ENCODE measurements around the gene PLEKHG5. TPM values are rescaled to one million over a fixed set of nuclear protein-coding genes. Genes with fewer than 3 reads are reported as not detected.

PLEKHG5 gene
- total and polyA plus RNA-seq, 4 donors: 0.28 to 1.9 (median 1.1) TPM

GRCh38 chr1:6495540-6496364 is 4.3 kb upstream of the PLEKHG5 start:
- Histone ChIP-seq H3K27ac (ENCODE audit: low read depth in 1 of 2, low read length in 2 of 2) (no peak overlapping the region), H3K36me3 (ENCODE audit: control insufficient read depth in 4 of 4, insufficient read depth in 3 of 4, low read depth in 1 of 4, low read length in 3 of 4) (no peaks in the 10 kb centered on the region), H3K4me3 (ENCODE audit: low read depth in 1 of 3, low read length in 3 of 3) (no peak overlapping the region), H3K9ac (ENCODE audit: low read depth in 1 of 2, low read length in 2 of 2) (no peak overlapping the region), H3K27me3 (ENCODE audit: control insufficient read depth in 4 of 4, insufficient read depth in 4 of 4, low read length in 3 of 4) (no peaks in the 10 kb centered on the region), H3K4me1 (ENCODE audit: control insufficient read depth in 4 of 4, insufficient read depth in 4 of 4, low read length in 3 of 4) (peaks cover 5 to 18% (median 13%) of the 10 kb centered on the region in 4 donors), H3K9me3 (ENCODE audit: control insufficient read depth in 4 of 4, low read length in 3 of 4) (no peaks in the 10 kb centered on the region)
- 81% methylated on average over 14 of the region's 14 CpGs for WGBS
- DNase-seq (ENCODE audit: low spot score): no peak
- TF ChIP-seq, protein P1, sequence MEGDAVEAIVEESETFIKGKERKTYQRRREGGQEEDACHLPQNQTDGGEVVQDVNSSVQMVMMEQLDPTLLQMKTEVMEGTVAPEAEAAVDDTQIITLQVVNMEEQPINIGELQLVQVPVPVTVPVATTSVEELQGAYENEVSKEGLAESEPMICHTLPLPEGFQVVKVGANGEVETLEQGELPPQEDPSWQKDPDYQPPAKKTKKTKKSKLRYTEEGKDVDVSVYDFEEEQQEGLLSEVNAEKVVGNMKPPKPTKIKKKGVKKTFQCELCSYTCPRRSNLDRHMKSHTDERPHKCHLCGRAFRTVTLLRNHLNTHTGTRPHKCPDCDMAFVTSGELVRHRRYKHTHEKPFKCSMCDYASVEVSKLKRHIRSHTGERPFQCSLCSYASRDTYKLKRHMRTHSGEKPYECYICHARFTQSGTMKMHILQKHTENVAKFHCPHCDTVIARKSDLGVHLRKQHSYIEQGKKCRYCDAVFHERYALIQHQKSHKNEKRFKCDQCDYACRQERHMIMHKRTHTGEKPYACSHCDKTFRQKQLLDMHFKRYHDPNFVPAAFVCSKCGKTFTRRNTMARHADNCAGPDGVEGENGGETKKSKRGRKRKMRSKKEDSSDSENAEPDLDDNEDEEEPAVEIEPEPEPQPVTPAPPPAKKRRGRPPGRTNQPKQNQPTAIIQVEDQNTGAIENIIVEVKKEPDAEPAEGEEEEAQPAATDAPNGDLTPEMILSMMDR (IDR thresholded peaks at IDR 0.05; ENCODE audit: low read depth, low read length, missing input control): no peak
- TF ChIP-seq FOXA1 (IDR thresholded peaks at IDR 0.05) (no peak), RXRA (IDR thresholded peaks at IDR 0.05) (no peak), YY1 (IDR thresholded peaks at IDR 0.05) (no peak), TAF1 (conservative IDR thresholded peaks at IDR 0.05) (no peak)
- TF ChIP-seq, protein P2, sequence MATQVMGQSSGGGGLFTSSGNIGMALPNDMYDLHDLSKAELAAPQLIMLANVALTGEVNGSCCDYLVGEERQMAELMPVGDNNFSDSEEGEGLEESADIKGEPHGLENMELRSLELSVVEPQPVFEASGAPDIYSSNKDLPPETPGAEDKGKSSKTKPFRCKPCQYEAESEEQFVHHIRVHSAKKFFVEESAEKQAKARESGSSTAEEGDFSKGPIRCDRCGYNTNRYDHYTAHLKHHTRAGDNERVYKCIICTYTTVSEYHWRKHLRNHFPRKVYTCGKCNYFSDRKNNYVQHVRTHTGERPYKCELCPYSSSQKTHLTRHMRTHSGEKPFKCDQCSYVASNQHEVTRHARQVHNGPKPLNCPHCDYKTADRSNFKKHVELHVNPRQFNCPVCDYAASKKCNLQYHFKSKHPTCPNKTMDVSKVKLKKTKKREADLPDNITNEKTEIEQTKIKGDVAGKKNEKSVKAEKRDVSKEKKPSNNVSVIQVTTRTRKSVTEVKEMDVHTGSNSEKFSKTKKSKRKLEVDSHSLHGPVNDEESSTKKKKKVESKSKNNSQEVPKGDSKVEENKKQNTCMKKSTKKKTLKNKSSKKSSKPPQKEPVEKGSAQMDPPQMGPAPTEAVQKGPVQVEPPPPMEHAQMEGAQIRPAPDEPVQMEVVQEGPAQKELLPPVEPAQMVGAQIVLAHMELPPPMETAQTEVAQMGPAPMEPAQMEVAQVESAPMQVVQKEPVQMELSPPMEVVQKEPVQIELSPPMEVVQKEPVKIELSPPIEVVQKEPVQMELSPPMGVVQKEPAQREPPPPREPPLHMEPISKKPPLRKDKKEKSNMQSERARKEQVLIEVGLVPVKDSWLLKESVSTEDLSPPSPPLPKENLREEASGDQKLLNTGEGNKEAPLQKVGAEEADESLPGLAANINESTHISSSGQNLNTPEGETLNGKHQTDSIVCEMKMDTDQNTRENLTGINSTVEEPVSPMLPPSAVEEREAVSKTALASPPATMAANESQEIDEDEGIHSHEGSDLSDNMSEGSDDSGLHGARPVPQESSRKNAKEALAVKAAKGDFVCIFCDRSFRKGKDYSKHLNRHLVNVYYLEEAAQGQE (IDR thresholded peaks at IDR 0.05): no peak
- TF ChIP-seq, protein P3, sequence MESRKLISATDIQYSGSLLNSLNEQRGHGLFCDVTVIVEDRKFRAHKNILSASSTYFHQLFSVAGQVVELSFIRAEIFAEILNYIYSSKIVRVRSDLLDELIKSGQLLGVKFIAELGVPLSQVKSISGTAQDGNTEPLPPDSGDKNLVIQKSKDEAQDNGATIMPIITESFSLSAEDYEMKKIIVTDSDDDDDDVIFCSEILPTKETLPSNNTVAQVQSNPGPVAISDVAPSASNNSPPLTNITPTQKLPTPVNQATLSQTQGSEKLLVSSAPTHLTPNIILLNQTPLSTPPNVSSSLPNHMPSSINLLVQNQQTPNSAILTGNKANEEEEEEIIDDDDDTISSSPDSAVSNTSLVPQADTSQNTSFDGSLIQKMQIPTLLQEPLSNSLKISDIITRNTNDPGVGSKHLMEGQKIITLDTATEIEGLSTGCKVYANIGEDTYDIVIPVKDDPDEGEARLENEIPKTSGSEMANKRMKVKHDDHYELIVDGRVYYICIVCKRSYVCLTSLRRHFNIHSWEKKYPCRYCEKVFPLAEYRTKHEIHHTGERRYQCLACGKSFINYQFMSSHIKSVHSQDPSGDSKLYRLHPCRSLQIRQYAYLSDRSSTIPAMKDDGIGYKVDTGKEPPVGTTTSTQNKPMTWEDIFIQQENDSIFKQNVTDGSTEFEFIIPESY (IDR thresholded peaks at IDR 0.05): no peak

DNA sequence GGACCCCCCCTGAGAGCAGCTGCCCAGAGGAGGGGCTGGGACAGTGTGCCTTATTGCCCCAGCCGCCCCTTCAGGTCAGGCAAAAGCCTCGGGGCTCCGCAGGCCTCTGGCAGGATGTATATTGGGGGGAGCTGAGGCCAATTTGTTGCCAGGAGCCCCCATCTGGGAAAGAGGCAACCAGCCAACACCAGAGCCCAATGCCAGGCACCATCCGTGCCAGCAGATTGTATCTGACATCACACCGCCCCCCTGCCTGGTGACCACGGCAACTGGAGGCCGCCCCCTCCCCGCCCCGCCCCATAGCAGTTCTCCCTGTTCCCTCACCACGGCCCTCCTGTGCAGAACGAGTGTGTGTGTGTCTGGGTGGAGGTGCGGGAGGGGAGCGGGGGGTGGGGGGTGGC is 3.6 kb upstream of the PLEKHG5 start:
- H3K27me3 ChIP-seq (ENCODE audit: control insufficient read depth in 4 of 4, insufficient read depth in 4 of 4, low read length in 3 of 4): no peaks in the 10 kb centered on the region
- no peak overlapping the region for H3K9ac ChIP-seq (ENCODE audit: low read depth in 1 of 2, low read length in 2 of 2)
- no peaks in the 10 kb centered on the region for H3K9me3 ChIP-seq (ENCODE audit: control insufficient read depth in 4 of 4, low read length in 3 of 4)
- no peaks in the 10 kb centered on the region for H3K36me3 ChIP-seq (ENCODE audit: control insufficient read depth in 4 of 4, insufficient read depth in 3 of 4, low read depth in 1 of 4, low read length in 3 of 4)
- no peak overlapping the region for H3K27ac ChIP-seq (ENCODE audit: low read depth in 1 of 2, low read length in 2 of 2)
- H3K4me3 ChIP-seq (ENCODE audit: low read depth in 1 of 3, low read length in 3 of 3): no peak overlapping the region
- peaks cover 5 to 22% (median 16%) of the 10 kb centered on the region in 4 donors for H3K4me1 ChIP-seq (ENCODE audit: control insufficient read depth in 4 of 4, insufficient read depth in 4 of 4, low read length in 3 of 4)
- no peak for DNase-seq (ENCODE audit: low spot score)
- WGBS: 61% methylated on average over 13 of the region's 13 CpGs
- TF ChIP-seq, protein P2 (IDR thresholded peaks at IDR 0.05): no peak
- TF ChIP-seq GABPA (IDR thresholded peaks at IDR 0.05 in 1 of 2, conservative IDR thresholded peaks at IDR 0.05 in 1 of 2): no peak
- TF ChIP-seq RAD21 (IDR thresholded peaks at IDR 0.05): no peak
- TF ChIP-seq FOXA1 (IDR thresholded peaks at IDR 0.05): no peak
- TF ChIP-seq, protein P1 (IDR thresholded peaks at IDR 0.05; ENCODE audit: low read depth, low read length, missing input control): no peak
- no peak for TF ChIP-seq HNF4G (IDR thresholded peaks at IDR 0.05)
- no peak for TF ChIP-seq YY1 (IDR thresholded peaks at IDR 0.05)
- no peak for TF ChIP-seq JUND (IDR thresholded peaks at IDR 0.05)
- TF ChIP-seq ATF3 (IDR thresholded peaks at IDR 0.05): no peak
- no peak for TF ChIP-seq RXRA (IDR thresholded peaks at IDR 0.05)
- TF ChIP-seq SP1 (IDR thresholded peaks at IDR 0.05): no peak
- no peak for TF ChIP-seq NR2F2 (IDR thresholded peaks at IDR 0.05)
